Measurements from ENCODE around the gene BTBD7.
A peak's percentile ranks its signal among the peaks of the same experiment; 100 is the strongest.

- no peak for TF ChIP-seq REST (IDR thresholded peaks at IDR 0.05; ENCODE audit: insufficient read depth in 1 of 2, low read depth in 2 of 2, low read length in 2 of 2)
- TF ChIP-seq TAF1 (IDR thresholded peaks at IDR 0.05; ENCODE audit: borderline replicate concordance, insufficient read depth, low read length) = no peak
- peak; percentile 19; the same call in 1 of the 2 replicates for TF ChIP-seq POLR2AphosphoS5 (IDR thresholded peaks at IDR 0.05; ENCODE audit: low read depth, low read length)
- TF ChIP-seq SIN3A (IDR thresholded peaks at IDR 0.05; ENCODE audit: borderline replicate concordance, insufficient read depth, low read length) = no peak
- no peak for TF ChIP-seq FOXP2 (optimal IDR thresholded peaks at IDR 0.05; ENCODE audit: borderline replicate concordance, extremely low read depth, extremely low read length, insufficient read depth)
Measured at GRCh38 chr14:93332853-93333630, at the start of gene BTBD7.
